HCT116 (cell line): ENCODE results near the gene NRXN2. TPM values are rescaled to one million over a fixed set of nuclear protein-coding genes. Genes with fewer than 3 reads are reported as not detected.

Experiments
- ATAC-seq: fragments of 200-7000 bp; cut with Tn5 transposase; 2 replicates; pipeline ENCODE4 v1.9.1; 2020; ENCODE audit warnings: mild to moderate bottlenecking, moderate library complexity
- BruUV-seq: library from RNA; stranded (reverse); fragments of 400-500 nt; replicated peaks from 2 replicates; lab custom pipeline; 2021; lab: Mats Ljungman, UMichigan
- CTCF ChIA-PET: fragments of 300-600 bp; sonication (Branson Sonifier 250); formaldehyde crosslinking; loops from one replicate; lab custom pipeline; 2021; ENCODE audit warnings: antibody characterized with exemption; lab: Charles Lee
- POLR2A ChIA-PET: fragments of 300-600, 350-600 bp; sonication (Branson Sonifier 250); formaldehyde crosslinking; loops from one replicate; lab custom pipeline; 2021; ENCODE audit warnings: antibody characterized with exemption; lab: Charles Lee
- RAD21 ChIA-PET, 2 experiments: fragments of 300-600 bp; sonication (Branson Sonifier 250); formaldehyde crosslinking; loops; one replicate each; lab custom pipeline; 2023; ENCODE audit warnings: low total read pairs in 2 of 2; ENCODE audit not compliant: uncharacterized antibody in 2 of 2, unreplicated experiment in 2 of 2, low non-redundant PET in 1 of 2; lab: Charles Lee
- DNase-seq: peaks from one replicate; pipeline ENCODE4 v3.0.0-alpha.2; 2010; ENCODE audit warnings: low read depth, low spot score
- H2AFZ ChIP-seq: fragments of 200-600 bp; shearing (Covaris generic), sonication (generic); 2 replicates; pipeline ENCODE4 v1.6.1; 2017; ENCODE audit warnings: low read depth, mixed run types, mixed read lengths, antibody characterized with exemption, low read length; ENCODE audit not compliant: poor library complexity, severe bottlenecking
- H3K27ac ChIP-seq: 2 replicates; pipeline ENCODE4 v1.5.1; 2012; ENCODE audit warnings: low read depth, low read length
- H3K27me3 ChIP-seq: fragments of 200-600 bp; sonication (generic); 2 replicates; pipeline ENCODE4 v1.6.1; 2016; ENCODE audit warnings: mixed run types, low read length, mixed read lengths; ENCODE audit not compliant: insufficient read depth
- H3K36me3 ChIP-seq, 2 experiments: fragments of 200-500 bp in 1 of 2; fragments of 200-600 bp in 1 of 2; sonication (Bioruptor generic) in 1 of 2; sonication (generic) in 1 of 2; 2 replicates each; pipeline versions ENCODE4 v1.5.1 to v1.6.1; 2014 to 2016; ENCODE audit warnings: low read length in 2 of 2, inconsistent platforms in 1 of 2, mixed read lengths in 1 of 2, mixed run types in 1 of 2; ENCODE audit not compliant: insufficient read depth in 2 of 2, control insufficient read depth in 1 of 2
- H3K4me1 ChIP-seq, 2 experiments: fragments of 200-600 bp in 1 of 2; sonication (generic) in 1 of 2; 2 replicates each; pipeline versions ENCODE4 v1.5.1 to v1.6.1; 2012 to 2017; ENCODE audit warnings: low read length in 2 of 2, inconsistent platforms in 1 of 2, mild to moderate bottlenecking in 1 of 2, mixed read lengths in 1 of 2, mixed run types in 1 of 2, moderate library complexity in 1 of 2; ENCODE audit not compliant: insufficient read depth in 2 of 2, control insufficient read depth in 1 of 2
- H3K4me2 ChIP-seq: fragments of 200-600 bp; sonication (generic); 2 replicates; pipeline ENCODE4 v1.6.1; 2017; ENCODE audit warnings: mixed run types, low read length, mixed read lengths
- H3K4me3 ChIP-seq, 2 experiments: fragments of 200-600 bp in 1 of 2; sonication (generic) in 1 of 2; replicated peaks in 1 of 2; 2 replicates each; pipeline ENCODE4 v1.5.1; 2011 to 2016; ENCODE audit warnings: low read length in 2 of 2, control low read depth in 1 of 2, low read depth in 1 of 2, mild to moderate bottlenecking in 1 of 2, mixed read lengths in 1 of 2, mixed run types in 1 of 2
- H3K79me2 ChIP-seq: fragments of 200-600 bp; sonication (generic); 2 replicates; pipeline ENCODE4 v1.6.1; 2017; ENCODE audit warnings: mild to moderate bottlenecking, mixed run types, low read length, moderate library complexity, mixed read lengths; ENCODE audit not compliant: insufficient read depth
- H3K9ac ChIP-seq: fragments of 200-600 bp; sonication (generic); 2 replicates; pipeline ENCODE4 v1.6.1; 2016; ENCODE audit warnings: low read length, mixed read lengths
- H3K9me2 ChIP-seq: fragments of 200-600 bp; sonication (generic), shearing (Covaris generic); 2 replicates; pipeline ENCODE4 v1.6.1; 2017; ENCODE audit warnings: mixed run types, mild to moderate bottlenecking, moderate library complexity; ENCODE audit not compliant: insufficient read depth
- H3K9me3 ChIP-seq, 2 experiments: fragments of 200-500 bp in 1 of 2; fragments of 200-600 bp in 1 of 2; sonication (Bioruptor generic) in 1 of 2; sonication (generic) in 1 of 2; 2 replicates each; pipeline ENCODE4 v1.6.1; 2014 to 2017; ENCODE audit warnings: low read length in 2 of 2, mixed read lengths in 2 of 2, inconsistent platforms in 1 of 2, low read depth in 1 of 2, mild to moderate bottlenecking in 1 of 2, mixed run types in 1 of 2, moderate library complexity in 1 of 2; ENCODE audit not compliant: control insufficient read depth in 1 of 2, insufficient read depth in 1 of 2
- H4K20me1 ChIP-seq: fragments of 200-600 bp; sonication (generic), shearing (Covaris generic); 2 replicates; pipeline ENCODE4 v1.6.1; 2017; ENCODE audit warnings: mixed run types, mild to moderate bottlenecking, moderate library complexity; ENCODE audit not compliant: insufficient read depth
- CBX3 ChIP-seq: IDR thresholded peaks from 2 replicates; pipeline ENCODE4 v1.6.1; 2012; ENCODE audit warnings: low read depth
- CEBPB ChIP-seq: IDR thresholded peaks from 2 replicates; pipeline ENCODE4 v1.6.1; 2012; ENCODE audit warnings: low read depth
- CTCF ChIP-seq, 3 experiments: fragments of 200-600 bp in 1 of 3; sonication (generic) in 1 of 3; IDR thresholded peaks in 2 of 3; conservative IDR thresholded peaks in 1 of 3; 2 replicates each; pipeline ENCODE4 v1.5.1; 2012 to 2017; ENCODE audit warnings: low read depth in 2 of 3, low read length in 2 of 3, antibody characterized with exemption in 1 of 3, borderline replicate concordance in 1 of 3, control low read depth in 1 of 3, mild to moderate bottlenecking in 1 of 3, mixed read lengths in 1 of 3, mixed run types in 1 of 3, moderate library complexity in 1 of 3; ENCODE audit not compliant: insufficient read depth in 1 of 3
- EGR1 ChIP-seq: IDR thresholded peaks from 2 replicates; pipeline ENCODE4 v1.6.1; 2012; ENCODE audit warnings: low read depth
- EZH2 ChIP-seq: fragments of 200-600 bp; sonication (generic); IDR thresholded peaks from 2 replicates; pipeline ENCODE4 v1.6.1; 2017; ENCODE audit warnings: antibody characterized with exemption, mixed run types
- FOSL1 ChIP-seq: IDR thresholded peaks from 2 replicates; pipeline ENCODE4 v1.6.1; 2012; ENCODE audit warnings: low read depth
- JUND ChIP-seq: IDR thresholded peaks from 2 replicates; pipeline ENCODE4 v1.6.1; 2012
- POLR2A ChIP-seq: IDR thresholded peaks from 2 replicates; pipeline ENCODE4 v1.7.0; 2011; ENCODE audit warnings: borderline replicate concordance; ENCODE audit not compliant: insufficient read depth, insufficient read length; ENCODE audit errors: extremely low read depth
- YY1 ChIP-seq: IDR thresholded peaks from 2 replicates; pipeline ENCODE4 v1.6.1; 2011; ENCODE audit warnings: low read length, low read depth, moderate library complexity, mild to moderate bottlenecking; ENCODE audit not compliant: insufficient replicate concordance; ENCODE audit errors: extremely low read depth
- ZNF274 ChIP-seq: fragments of 200-500 bp; sonication (Bioruptor generic); IDR thresholded peaks from 2 replicates; pipeline ENCODE4 v1.6.1; 2014; ENCODE audit warnings: mild to moderate bottlenecking, low read depth, low read length, inconsistent platforms
- intact Hi-C: fragments of 100-400 bp; cut with micrococcal nuclease; formaldehyde crosslinking; loops from 2 replicates; pipeline ENCODE4 v1.10.0; 2022
- total RNA-seq: library from RNA; stranded (reverse); gene quantifications from one replicate; pipeline ENCODE4 v1.2.1, GENCODE V29; 2021; ENCODE audit not compliant: unreplicated experiment

Gene NRXN2
- total RNA-seq, 1 experiment from 2014 or later, result 1.5 TPM

- H3K9me2 ChIP-seq, result no peaks in the 10 kb centered on the region
- no peak overlapping the region for H3K4me3 ChIP-seq
- no peaks in the 10 kb centered on the region for H4K20me1 ChIP-seq
- no peaks in the 10 kb centered on the region for H3K79me2 ChIP-seq
- H3K9me3 ChIP-seq, result no peaks in the 10 kb centered on the region
- no peak for DNase-seq
- RAD21 ChIA-PET, result no interaction called here
- peak; percentile 46 for ATAC-seq
- no peak overlapping the region for H3K27ac ChIP-seq
- no peak overlapping the region for H3K9ac ChIP-seq
- H3K4me2 ChIP-seq, result no peak overlapping the region
- intact Hi-C loops, result no loop called here
- no peaks in the 10 kb centered on the region for H3K27me3 ChIP-seq
- POLR2A ChIA-PET, result interaction anchor here (1.0 kb wide), 1 partner anchor 25 kb away, joined by 3 read pairs; no protein-coding TSS in a partner anchor
- CTCF ChIA-PET, result no interaction called here
- no peak overlapping the region for H2AFZ ChIP-seq
- peaks cover 0 to 6% of the 10 kb centered on the region in 2 experiments; a peak in 1 of 4 replicates for H3K4me1 ChIP-seq
- TF ChIP-seq CEBPB (no peak), EGR1 (no peak), CTCF (IDR thresholded peaks at IDR 0.05 in 2 of 3, conservative IDR thresholded peaks at IDR 0.05 in 1 of 3; ENCODE audit: borderline replicate concordance in 1 of 3, insufficient read depth in 1 of 3, low read depth in 2 of 3, low read length in 2 of 3) (no peak), FOSL1 (no peak), EZH2 (no peak), CBX3 (no peak), JUND (no peak), POLR2A (no peak), ZNF274 (no peak), YY1 (no peak)
- no peaks in the 10 kb centered on the region for H3K36me3 ChIP-seq
- BruUV-seq, result no TSS peak
These were observed 30.6 kb upstream of the NRXN2 start for GRCh38 chr11:64753380-64754123.
